ENCODE data around the gene GLI3.

DNA sequence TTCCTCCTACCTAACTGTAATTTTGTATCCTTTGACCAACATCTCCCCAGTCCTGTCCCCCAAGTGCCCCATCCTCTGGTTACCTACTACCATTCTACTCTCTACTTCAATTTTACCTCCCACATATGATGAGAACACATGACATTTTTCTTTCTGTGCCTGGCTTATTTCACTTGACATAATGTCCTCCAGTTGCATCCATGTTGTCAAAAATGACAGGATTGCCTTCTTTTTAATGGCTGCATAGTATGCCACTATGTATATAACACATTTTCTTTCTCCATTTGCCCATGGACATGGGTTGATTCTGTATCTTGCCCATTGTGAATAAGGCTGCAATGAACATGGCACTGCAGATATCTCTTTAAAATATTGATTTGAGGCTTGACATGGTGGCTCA lies 33.7 kb downstream of the GLI3 start:
- no peak for TF ChIP-seq NFRKB (IDR thresholded peaks at IDR 0.05)
- TF ChIP-seq TARDBP (IDR thresholded peaks at IDR 0.05), result no peak
- no peak for TF ChIP-seq BHLHE40 (IDR thresholded peaks at IDR 0.05; ENCODE audit: borderline replicate concordance)
- no peak for TF ChIP-seq SP1 (IDR thresholded peaks at IDR 0.05)
- no peak for TF ChIP-seq LEF1 (IDR thresholded peaks at IDR 0.05; ENCODE audit: borderline replicate concordance)
- TF ChIP-seq FOXK2 (IDR thresholded peaks at IDR 0.05), result no peak
